K562 (cell line): ENCODE measurements around the gene CMBL. TPM values are rescaled to one million over a fixed set of nuclear protein-coding genes. Genes with fewer than 3 reads are reported as not detected.
A peak's percentile ranks its signal among the peaks of the same experiment; 100 is the strongest.

Experiments used
- ATAC-seq: fragments of 200-7000 bp; cut with Tn5 transposase; 3 replicates; pipeline ENCODE4 v1.9.1; 2020; ENCODE audit warnings: moderate library complexity
- BruUV-seq: library from RNA; stranded (reverse); fragments of 400-500 nt; replicated peaks from 2 replicates; lab custom pipeline; 2021; lab: Mats Ljungman, UMichigan
- CTCF ChIA-PET: fragments of 300-600 bp; formaldehyde crosslinking; extraction: SDS; loops from one replicate; lab custom pipeline; 2021; ENCODE audit warnings: low intra/inter-chr PET ratio; lab: Yijun Ruan, JAX
- POLR2A ChIA-PET: fragments of 300-600, 350-650 bp; sonication (Branson Sonifier 250); formaldehyde crosslinking; extraction: SDS; loops from one replicate; lab custom pipeline; 2021; ENCODE audit warnings: antibody characterized with exemption, inconsistent platforms; lab: Yijun Ruan, JAX
- DNase-seq, 4 experiments: peaks; one replicate each; pipeline versions ENCODE4 v3.0.0 to v3.0.0-alpha.2; 2011 to 2018; ENCODE audit warnings: low spot score in 3 of 4, mixed read lengths in 3 of 4; ENCODE audit errors: extremely low read depth in 1 of 4
- FAIRE-seq: peaks from 2 replicates; lab custom pipeline; 2011; peaks lifted over from hg19 to GRCh38; lab: Jason Lieb, UNC
- H2AFZ ChIP-seq: 2 replicates; pipeline ENCODE4 v1.6.0; 2011; ENCODE audit warnings: low read depth, low read length, control low read depth, inconsistent platforms
- H3K27ac ChIP-seq: fragments of 200-600 bp; 3 replicates; pipeline ENCODE4 v1.8.0; 2011; ENCODE audit warnings: low read depth, mild to moderate bottlenecking, control low read depth, inconsistent platforms, low read length, moderate library complexity, mixed read lengths; ENCODE audit errors: extremely low read depth
- H3K27me3 ChIP-seq, 2 experiments: fragments of 300-600 bp in 1 of 2; 2 replicates in 1 of 2; 3 replicates in 1 of 2; pipeline versions ENCODE4 v1.6.0 to v1.8.0; 2011; ENCODE audit warnings: inconsistent platforms in 2 of 2, low read length in 2 of 2, mild to moderate bottlenecking in 1 of 2, mixed read lengths in 1 of 2, moderate library complexity in 1 of 2; ENCODE audit not compliant: control insufficient read depth in 2 of 2, insufficient read depth in 2 of 2
- H3K36me3 ChIP-seq: fragments of 300-600 bp; 3 replicates; pipeline ENCODE4 v1.8.0; 2011; ENCODE audit warnings: mild to moderate bottlenecking, low read length, inconsistent platforms; ENCODE audit not compliant: control insufficient read depth, insufficient read depth
- H3K4me1 ChIP-seq, 2 experiments: fragments of 200-600 bp in 1 of 2; replicated peaks in 1 of 2; 2 replicates in 1 of 2; 3 replicates in 1 of 2; pipeline versions ENCODE4 v1.5.1 to v1.8.0; 2011; ENCODE audit warnings: inconsistent platforms in 2 of 2, low read length in 2 of 2, mild to moderate bottlenecking in 1 of 2, mixed read lengths in 1 of 2, moderate library complexity in 1 of 2; ENCODE audit not compliant: control insufficient read depth in 2 of 2, insufficient read depth in 2 of 2
- H3K4me2 ChIP-seq: 2 replicates; pipeline ENCODE4 v1.6.1; 2011; ENCODE audit warnings: low read length, control low read depth, inconsistent platforms, mixed read lengths; ENCODE audit not compliant: insufficient read depth
- H3K4me3 ChIP-seq: fragments of 200-600 bp; sonication (generic), shearing (Covaris generic); 2 replicates; pipeline ENCODE4 v1.5.1; 2016; ENCODE audit warnings: control low read depth, inconsistent platforms
- H3K79me2 ChIP-seq: fragments of 200-600 bp; 3 replicates; pipeline ENCODE4 v1.8.0; 2011; ENCODE audit warnings: low read length, inconsistent platforms; ENCODE audit not compliant: control insufficient read depth, insufficient read depth
- H3K9ac ChIP-seq, 2 experiments: 2 replicates each; pipeline versions ENCODE4 v1.6.0 to v1.6.1; 2011; ENCODE audit warnings: low read depth in 2 of 2, low read length in 2 of 2, control low read depth in 1 of 2, inconsistent platforms in 1 of 2, mild to moderate bottlenecking in 1 of 2, mixed read lengths in 1 of 2; ENCODE audit not compliant: insufficient read depth in 1 of 2
- H3K9me1 ChIP-seq: one replicate; pipeline ENCODE4 v1.6.0; 2011; ENCODE audit warnings: inconsistent platforms, mild to moderate bottlenecking, low read length, moderate library complexity; ENCODE audit not compliant: control insufficient read depth, insufficient read depth
- H3K9me3 ChIP-seq: replicated peaks from 2 replicates; pipeline ENCODE4 v1.5.1; 2011; ENCODE audit warnings: low read depth, low read length, inconsistent platforms; ENCODE audit not compliant: control insufficient read depth, insufficient read depth
- H4K20me1 ChIP-seq: replicated peaks from 2 replicates; pipeline ENCODE4 v1.6.1; 2011; ENCODE audit warnings: low read length, inconsistent platforms, mixed read lengths; ENCODE audit not compliant: control insufficient read depth, insufficient read depth
- BCL6 ChIP-seq: fragments of 250-450 bp; sonication (Bioruptor Pico); IDR thresholded peaks from 2 replicates; pipeline ENCODE4 v1.4.0; 2020
- BRD9 ChIP-seq: fragments of 450-650 bp; IDR thresholded peaks from 2 replicates; pipeline ENCODE4 v1.6.1; 2018; ENCODE audit warnings: low read depth; ENCODE audit not compliant: partially characterized antibody
- GABPB2 ChIP-seq: fragments of 250-450 bp; sonication (Bioruptor Pico); conservative IDR thresholded peaks from 2 replicates; pipeline ENCODE4 v1.5.1; 2021; ENCODE audit warnings: mild to moderate bottlenecking
- ID3 ChIP-seq, 2 experiments: fragments of 250-450 bp in 1 of 2; fragments of 450-650 bp in 1 of 2; sonication (Bioruptor Pico) in 1 of 2; IDR thresholded peaks; 2 replicates each; pipeline versions ENCODE4 v1.6.1 to v1.8.0; 2016 to 2021; ENCODE audit warnings: mild to moderate bottlenecking in 2 of 2, moderate library complexity in 2 of 2, missing compliant biosample characterization in 1 of 2, missing genetic modification characterization in 1 of 2
- KAT8 ChIP-seq: fragments of 450-650 bp; IDR thresholded peaks from 2 replicates; pipeline ENCODE4 v1.6.1; 2016; ENCODE audit warnings: low read depth, mild to moderate bottlenecking
- MCM5 ChIP-seq: fragments of 450-650 bp; IDR thresholded peaks from 2 replicates; pipeline ENCODE4 v1.6.1; 2016; ENCODE audit warnings: low read depth
- MTA1 ChIP-seq: fragments of 450-650 bp; IDR thresholded peaks from 2 replicates; pipeline ENCODE4 v1.6.1; 2017; ENCODE audit warnings: borderline replicate concordance
- NBN ChIP-seq: fragments of 450-650 bp; IDR thresholded peaks from 2 replicates; pipeline ENCODE4 v1.6.1; 2016; ENCODE audit warnings: low read depth, mild to moderate bottlenecking
- PBX2 ChIP-seq, 2 experiments: IDR thresholded peaks in 1 of 2; conservative IDR thresholded peaks in 1 of 2; 2 replicates each; pipeline ENCODE4 v1.6.1; 2016; ENCODE audit warnings: low read depth in 2 of 2, mild to moderate bottlenecking in 1 of 2, missing compliant biosample characterization in 1 of 2, missing genetic modification characterization in 1 of 2, moderate library complexity in 1 of 2
- RFX7 ChIP-seq: fragments of 250-450 bp; sonication (Bioruptor Pico); IDR thresholded peaks from 2 replicates; pipeline ENCODE4 v1.5.1; 2021; ENCODE audit warnings: mild to moderate bottlenecking
- ZNF75A ChIP-seq: fragments of 450-650 bp; formaldehyde crosslinking; IDR thresholded peaks from 2 replicates; pipeline ENCODE4 v1.4.0; 2020; ENCODE audit warnings: mild to moderate bottlenecking
- WGBS: fragments of 100-300 bp; shearing (Covaris generic); methylation state at CpG from one replicate; pipeline ENCODE4 v1.1.6; 2016; ENCODE audit warnings: low coverage, mixed read lengths; ENCODE audit not compliant: insufficient coverage; ENCODE audit errors: missing lambda C conversion rate; 5-methylcytosine and 5-hydroxymethylcytosine counted together
- in situ Hi-C: fragments of 300-500 bp; cut with MboI; formaldehyde crosslinking; loops from 4 replicates; pipeline ENCODE4 v1.15.0; 2018; ENCODE audit warnings: inconsistent platforms, mixed read lengths
- intact Hi-C: fragments of 100-400 bp; cut with micrococcal nuclease; formaldehyde crosslinking; loops from 2 replicates; pipeline ENCODE4 v1.14.2; 2022
- polyA plus RNA-seq, 8 experiments: library from polyadenylated mRNA; depleted of rRNA in 4 of 8; stranded (reverse) in 5 of 8; unstranded in 3 of 8; fragments of >200 nt; fragmentation: Nextera tagmentation in 2 of 8; fragmentation: Illumina TruSeq in 1 of 8; extraction: Ambion mirVana in 2 of 8; extraction: Trizol in 1 of 8; gene quantifications; 2 replicates each; pipeline versions ENCODE4 v1.2.1 to v1.2.3, GENCODE V29; 2011 to 2014; ENCODE audit warnings: inconsistent platforms in 1 of 8, missing spikeins in 1 of 8
- total RNA-seq, 7 experiments: library from RNA; depleted of rRNA in 6 of 7; stranded (reverse); fragments of >200 nt in 6 of 7; fragmentation: Illumina TruSeq in 2 of 7; extraction: Trizol in 2 of 7; gene quantifications; 2 replicates each; pipeline versions ENCODE4 v1.2.1 to v1.2.3, GENCODE V29; 2011 to 2021; ENCODE audit warnings: low replicate concordance in 1 of 7
- TF ChIP-seq, protein P1 (sequence below): fragments of 250-450 bp; sonication (Bioruptor Pico); IDR thresholded peaks from 2 replicates; pipeline ENCODE4 v1.5.0; 2020; ENCODE audit warnings: mild to moderate bottlenecking

The CMBL gene
- total and polyA plus RNA-seq, 9 of the 15 experiments (the other 6 are each of a cell fraction or from before 2014, with no cell fraction given): 22.6 to 192 (median 71.1) TPM

DNA sequence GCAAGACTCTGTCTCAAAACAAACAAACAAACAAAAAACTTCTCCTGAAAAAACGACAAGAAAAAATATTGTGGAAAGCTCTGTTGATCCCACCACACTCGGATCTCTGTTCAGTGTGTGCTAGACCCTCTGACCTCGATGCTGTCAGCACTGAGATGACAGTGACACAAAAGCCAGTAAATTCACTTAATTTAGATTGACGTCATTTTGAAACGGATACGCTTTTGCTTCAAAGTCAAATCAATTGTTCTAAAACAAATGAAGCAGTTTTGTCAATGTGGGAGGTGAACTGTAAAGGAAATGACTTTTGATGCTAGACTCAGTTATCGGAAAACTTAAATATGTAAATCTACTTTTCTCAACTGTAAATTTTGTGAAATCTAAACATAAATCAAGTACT is 31.0 kb downstream of the CMBL start:
- DNase-seq: no peak
- no peaks in the 10 kb centered on the region for H3K9me1 ChIP-seq
- no peak overlapping the region for H2AFZ ChIP-seq
- BruUV-seq: no TSS peak
- peaks cover 50% of the 10 kb centered on the region for H3K36me3 ChIP-seq
- H3K4me2 ChIP-seq: no peak overlapping the region
- 74% methylated on average over 7 of the region's 7 CpGs for WGBS
- H3K27me3 ChIP-seq: no peaks in the 10 kb centered on the region
- no peaks in the 10 kb centered on the region for H4K20me1 ChIP-seq
- H3K4me3 ChIP-seq: no peak overlapping the region
- no peak overlapping the region for H3K9ac ChIP-seq
- no peak for TF ChIP-seq MTA1
- TF ChIP-seq, protein P1, sequence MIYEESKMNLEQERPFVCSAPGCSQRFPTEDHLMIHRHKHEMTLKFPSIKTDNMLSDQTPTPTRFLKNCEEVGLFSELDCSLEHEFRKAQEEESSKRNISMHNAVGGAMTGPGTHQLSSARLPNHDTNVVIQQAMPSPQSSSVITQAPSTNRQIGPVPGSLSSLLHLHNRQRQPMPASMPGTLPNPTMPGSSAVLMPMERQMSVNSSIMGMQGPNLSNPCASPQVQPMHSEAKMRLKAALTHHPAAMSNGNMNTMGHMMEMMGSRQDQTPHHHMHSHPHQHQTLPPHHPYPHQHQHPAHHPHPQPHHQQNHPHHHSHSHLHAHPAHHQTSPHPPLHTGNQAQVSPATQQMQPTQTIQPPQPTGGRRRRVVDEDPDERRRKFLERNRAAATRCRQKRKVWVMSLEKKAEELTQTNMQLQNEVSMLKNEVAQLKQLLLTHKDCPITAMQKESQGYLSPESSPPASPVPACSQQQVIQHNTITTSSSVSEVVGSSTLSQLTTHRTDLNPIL (CRISPR knock-in tag): no peak
- TF ChIP-seq ZNF75A (CRISPR knock-in tag): no peak
- TF ChIP-seq GABPB2: no peak
- TF ChIP-seq BCL6 (CRISPR knock-in tag): no peak
- peaks cover 0 to 3% of the 10 kb centered on the region in 2 experiments; a peak in 1 of 5 replicates for H3K4me1 ChIP-seq
- no peaks in the 10 kb centered on the region for H3K9me3 ChIP-seq
- intact Hi-C loops (no loop called here), in situ Hi-C loops (no loop called here)
- CTCF ChIA-PET: no interaction called here
- H3K79me2 ChIP-seq: no peaks in the 10 kb centered on the region
- POLR2A ChIA-PET: interaction anchor here (0.6 to 1.7 kb wide), 3 partner anchors 16 to 91 kb away, joined by 3 to 9 read pairs (median 5); partner anchors contain the start of gene MARCHF6
- H3K27ac ChIP-seq: no peak overlapping the region
- ATAC-seq: no peak
- peak; percentile 63 for FAIRE-seq

DNA sequence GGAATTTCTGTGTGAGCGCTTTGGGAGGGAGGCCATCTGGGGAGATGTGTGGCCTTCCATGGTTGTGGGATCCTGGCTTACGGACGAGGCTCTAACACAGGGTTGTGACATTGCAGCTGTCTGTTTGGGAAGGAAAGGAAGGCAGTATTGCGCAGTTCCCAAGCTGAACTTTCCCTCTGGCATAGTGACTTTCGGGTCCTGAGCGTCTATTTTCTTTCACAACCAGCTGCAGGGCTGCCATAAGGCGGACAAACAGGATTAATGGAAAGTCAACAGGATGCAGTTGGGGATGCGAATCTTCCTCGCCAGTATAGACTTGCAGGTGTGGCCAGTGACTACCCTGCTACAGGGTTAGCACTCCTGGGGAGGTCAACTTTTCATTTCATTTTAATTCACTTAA is 31.7 kb downstream of the CMBL start:
- intact Hi-C loops (no loop called here), in situ Hi-C loops (no loop called here)
- DNase-seq (no peak), FAIRE-seq (no peak), ATAC-seq (no peak)
- no peaks in the 10 kb centered on the region for H4K20me1 ChIP-seq
- 93% methylated on average over 9 of the region's 9 CpGs for WGBS
- no peak overlapping the region for H3K9ac ChIP-seq
- no peak overlapping the region for H2AFZ ChIP-seq
- no peaks in the 10 kb centered on the region for H3K27me3 ChIP-seq
- BruUV-seq: no TSS peak
- H3K4me3 ChIP-seq: no peak overlapping the region
- H3K9me1 ChIP-seq: no peaks in the 10 kb centered on the region
- peaks cover 43% of the 10 kb centered on the region for H3K36me3 ChIP-seq
- no peaks in the 10 kb centered on the region for H3K9me3 ChIP-seq
- no peaks in the 10 kb centered on the region for H3K79me2 ChIP-seq
- H3K4me1 ChIP-seq: peaks cover 0 to 3% of the 10 kb centered on the region in 2 experiments; a peak in 1 of 5 replicates
- ChIA-PET CTCF (no interaction called here), POLR2A (interaction anchor here (1.0 to 1.6 kb wide), 3 partner anchors 10 to 163 kb away, joined by 3 to 9 read pairs (median 3); no protein-coding TSS in a partner anchor)
- no peak overlapping the region for H3K4me2 ChIP-seq
- no peak overlapping the region for H3K27ac ChIP-seq
- TF ChIP-seq ID3 (CRISPR knock-in tag; IDR thresholded peaks at IDR 0.05) (no peak), ID3 (tag; IDR thresholded peaks at IDR 0.05) (no peak), NBN (no peak), KAT8 (no peak), MCM5 (no peak), BRD9 (no peak), PBX2 (CRISPR knock-in tag; IDR thresholded peaks at IDR 0.05; ENCODE audit: low read depth) (no peak), PBX2 (tag; conservative IDR thresholded peaks at IDR 0.05; ENCODE audit: low read depth) (no peak), RFX7 (CRISPR knock-in tag) (no peak)
